HL-60 (cell line): ENCODE results near the gene SPATA6.

Source experiments
- DNase-seq, 2 experiments: peaks; one replicate each; pipeline ENCODE4 v3.0.0-alpha.2; 2010 to 2020; ENCODE audit warnings: low read depth in 1 of 2, low spot score in 1 of 2
- H3K27ac ChIP-seq: fragments of 250-450 bp; sonication (Bioruptor Pico); replicated peaks from 2 replicates; pipeline ENCODE4 v1.5.1; 2020; ENCODE audit warnings: mild to moderate bottlenecking, moderate library complexity
- H3K27me3 ChIP-seq: fragments of 250-450 bp; sonication (Bioruptor Pico); 2 replicates; pipeline ENCODE4 v1.5.1; 2021; ENCODE audit warnings: mild to moderate bottlenecking, moderate library complexity; ENCODE audit not compliant: insufficient read depth, poor library complexity, severe bottlenecking
- H3K4me3 ChIP-seq: replicated peaks from 2 replicates; pipeline ENCODE4 v1.5.1; 2011; ENCODE audit warnings: mild to moderate bottlenecking, control low read depth, low read length; ENCODE audit not compliant: insufficient read depth
- CTCF ChIP-seq: IDR thresholded peaks from one replicate; pipeline ENCODE4 v1.5.1; 2011; ENCODE audit warnings: low read length, control low read depth, inconsistent platforms; ENCODE audit not compliant: insufficient read depth
- GABPA ChIP-seq: IDR thresholded peaks from 2 replicates; pipeline ENCODE4 v1.6.1; 2012; ENCODE audit warnings: low read depth
- POLR2AphosphoS5 ChIP-seq: IDR thresholded peaks from 2 replicates; pipeline ENCODE4 v1.6.1; 2012; ENCODE audit warnings: low read depth
- REST ChIP-seq: IDR thresholded peaks from 2 replicates; pipeline ENCODE4 v1.6.1; 2012; ENCODE audit warnings: low read depth; ENCODE audit not compliant: insufficient replicate concordance
- SPI1 ChIP-seq: IDR thresholded peaks from 2 replicates; pipeline ENCODE4 v1.6.1; 2012; ENCODE audit warnings: low read depth, mild to moderate bottlenecking, borderline replicate concordance

The SPATA6 gene

GRCh38 chr1:48466594-48466993 lies 5.4 kb downstream of the SPATA6 start:
- Histone ChIP-seq H3K27me3 (no peaks in the 10 kb centered on the region), H3K27ac (no peak overlapping the region), H3K4me3 (no peak overlapping the region)
- TF ChIP-seq CTCF (no peak), SPI1 (no peak), POLR2AphosphoS5 (no peak), GABPA (no peak), REST (no peak)
- DNase-seq: no peak

GRCh38 chr1:48462716-48463302 lies 9.2 kb downstream of the SPATA6 start:
- Histone ChIP-seq H3K27me3 (no peaks in the 10 kb centered on the region), H3K4me3 (no peak overlapping the region), H3K27ac (no peak overlapping the region)
- no peak for TF ChIP-seq POLR2AphosphoS5
- TF ChIP-seq REST: no peak
- TF ChIP-seq SPI1: no peak
- no peak for TF ChIP-seq CTCF
- TF ChIP-seq GABPA: no peak
- no peak for DNase-seq

- TF ChIP-seq SPI1: no peak
- no peak for TF ChIP-seq REST
- no peak for TF ChIP-seq POLR2AphosphoS5
- no peak for TF ChIP-seq CTCF
- TF ChIP-seq GABPA: no peak
- no peak overlapping the region for H3K4me3 ChIP-seq
Measured at GRCh38 chr1:48450505-48450904, 21.5 kb downstream of the SPATA6 start.

More at GRCh38 chr1:48450505-48450904, 21.5 kb downstream of the SPATA6 start:
- DNase-seq: no peak
- Histone ChIP-seq H3K27ac (no peak overlapping the region), H3K27me3 (no peaks in the 10 kb centered on the region)
